GM18873 (cell line): ENCODE data around the gene PTPRN2.

ENCODE experiments used
- ATAC-seq: cut with Tn5 transposase; IDR thresholded peaks from one replicate; pipeline ENCODE4 v1.9.1; 2021; ENCODE audit warnings: mild to moderate bottlenecking, moderate library complexity, moderate number of reproducible peaks; ENCODE audit not compliant: unreplicated experiment, low FRiP score

The PTPRN2 gene

DNA sequence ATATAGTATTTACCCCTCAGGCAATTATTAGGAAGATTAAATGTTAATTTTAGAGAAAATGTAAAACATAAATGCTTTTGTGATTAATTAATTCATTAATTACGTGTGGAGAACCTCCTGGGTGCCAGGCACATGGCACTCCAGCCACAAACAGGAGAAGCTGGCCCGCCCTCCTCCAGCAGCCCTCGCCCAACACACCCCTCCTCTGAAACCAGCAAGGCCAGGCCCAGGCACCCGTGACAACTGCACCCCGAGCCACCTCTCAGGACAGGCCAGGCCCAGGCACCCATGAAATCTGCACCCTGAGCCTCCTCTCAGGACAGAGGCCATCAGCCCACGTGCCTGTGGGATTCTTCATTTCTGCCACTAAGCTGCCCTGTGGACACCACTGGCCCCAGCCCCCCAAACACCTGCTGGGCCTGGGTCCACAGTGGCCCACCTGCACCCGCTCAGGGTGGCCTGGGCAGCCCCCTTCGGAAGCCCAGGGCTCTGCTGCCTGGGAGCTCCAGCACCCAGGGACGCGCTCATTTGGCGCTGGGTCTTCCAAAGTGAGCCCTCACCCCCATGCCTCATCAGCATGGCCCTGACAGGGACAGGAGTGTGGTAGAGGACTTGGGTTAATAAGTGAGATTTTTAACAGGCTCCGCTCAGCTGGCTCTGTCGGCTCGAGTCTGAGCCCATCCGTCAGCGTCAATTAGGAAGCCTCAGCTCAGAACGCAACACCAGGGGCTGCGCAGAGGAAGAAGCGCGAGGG is 768.7 kb downstream of the PTPRN2 start:
- no peak for ATAC-seq

DNA sequence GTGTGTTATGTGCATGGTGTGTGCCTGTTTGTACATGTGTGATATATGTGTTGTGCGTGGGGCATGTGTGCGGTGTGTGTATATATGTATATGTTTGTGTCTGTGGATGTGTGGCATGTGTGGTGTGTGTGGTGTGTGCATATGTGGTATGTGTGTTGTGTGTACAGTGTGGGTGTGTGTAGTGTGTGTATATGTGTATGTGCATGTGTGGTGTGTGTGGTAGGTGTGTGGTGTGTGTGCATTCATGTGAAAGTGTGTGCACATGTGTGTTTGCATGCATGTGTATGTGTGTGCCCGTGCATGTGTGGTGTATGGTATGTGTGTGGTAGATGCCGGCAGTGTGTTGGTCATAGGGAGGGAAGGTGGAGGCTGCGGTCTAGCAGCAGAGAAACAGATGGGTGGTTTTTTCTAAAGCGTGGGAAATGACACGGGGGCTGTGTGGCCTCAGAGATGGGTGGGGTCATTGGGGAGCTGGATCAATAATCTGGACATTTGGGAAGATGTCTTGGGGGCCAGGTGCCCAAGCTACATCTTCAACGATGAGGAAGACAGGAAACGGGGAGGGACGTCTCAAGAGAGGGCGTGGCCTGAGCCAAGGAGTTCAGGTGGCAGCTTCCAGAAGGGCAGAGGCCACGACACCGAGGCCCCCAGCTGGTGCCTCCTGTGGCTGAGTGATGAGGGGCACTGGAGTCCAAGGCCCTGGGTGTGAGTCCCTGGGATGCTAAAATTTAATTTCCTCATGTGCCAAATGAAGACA is 769.5 kb downstream of the PTPRN2 start:
- no peak for ATAC-seq

DNA sequence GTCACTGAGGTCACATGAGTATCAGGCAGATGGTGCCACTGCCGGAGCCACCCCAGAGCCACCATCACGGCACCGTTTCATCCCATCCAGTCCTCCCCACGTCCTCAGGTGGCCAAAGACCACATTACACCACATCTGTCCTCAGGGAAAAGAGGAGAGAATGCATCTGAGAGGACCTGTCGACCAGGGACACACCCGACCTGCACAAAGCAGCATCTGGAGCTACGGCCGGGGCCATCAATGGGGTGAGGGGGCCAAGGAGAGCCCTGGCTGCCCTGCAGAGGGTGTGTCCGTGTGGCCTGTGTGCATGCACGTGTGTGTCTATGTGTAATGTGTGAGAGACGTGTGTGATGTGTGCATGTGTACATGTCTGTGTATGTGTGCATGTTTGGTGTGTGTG is 770.2 kb downstream of the PTPRN2 start:
- no peak for ATAC-seq

GRCh38 chr7:157816526-157817250 is 770.9 kb downstream of the PTPRN2 start:
- no peak for ATAC-seq

DNA sequence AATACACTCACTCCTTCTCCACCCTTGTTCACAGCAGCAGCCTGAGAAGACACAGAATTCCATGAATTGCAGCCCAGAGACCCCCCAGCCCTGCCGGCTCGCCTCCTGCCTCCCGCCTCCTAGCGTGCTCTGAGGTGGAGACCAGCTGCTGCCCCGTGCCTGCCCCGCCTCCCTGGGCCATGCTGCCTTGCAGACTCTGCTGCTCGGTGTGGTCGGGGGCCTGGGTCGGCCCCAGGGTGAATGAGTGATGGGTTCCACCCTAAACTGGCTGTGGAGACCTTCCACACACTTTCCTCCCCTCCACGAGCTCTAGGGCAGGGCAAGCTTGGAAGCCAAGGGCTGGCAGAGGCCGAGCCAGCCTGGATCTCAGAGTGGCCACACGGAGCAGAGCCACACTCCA is 771.5 kb downstream of the PTPRN2 start:
- no peak for ATAC-seq

- ATAC-seq, result no peak
Measured at GRCh38 chr7:157815706-157816022, 772.0 kb downstream of the PTPRN2 start.

- no peak for ATAC-seq
Measured at GRCh38 chr7:157814931-157815705, 772.5 kb downstream of the PTPRN2 start.

- ATAC-seq, result no peak
Measured at GRCh38 chr7:157813741-157814661, 773.6 kb downstream of the PTPRN2 start.

DNA sequence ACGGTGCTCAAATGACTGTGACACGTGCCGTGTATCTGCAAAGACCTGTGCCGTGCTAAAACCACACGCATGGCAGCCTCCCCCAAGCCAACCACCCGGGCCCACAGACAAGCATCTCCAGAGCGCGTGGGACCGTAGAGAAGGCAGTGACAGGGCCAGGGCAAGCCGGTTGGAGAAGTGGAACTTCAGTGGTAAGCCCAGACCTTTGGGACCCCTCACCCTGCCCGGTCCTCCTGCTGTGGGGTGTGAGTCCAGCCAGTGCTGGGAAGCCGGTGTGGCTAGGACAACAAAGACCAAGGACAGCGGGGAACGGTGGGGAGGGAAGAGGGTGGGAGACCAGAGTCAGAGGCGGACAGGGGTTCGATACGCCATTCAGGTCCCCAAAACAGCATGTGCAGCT is 774.6 kb downstream of the PTPRN2 start:
- ATAC-seq, result no peak

- no peak for ATAC-seq
Measured at GRCh38 chr7:157811946-157812345, 775.7 kb downstream of the PTPRN2 start.

DNA sequence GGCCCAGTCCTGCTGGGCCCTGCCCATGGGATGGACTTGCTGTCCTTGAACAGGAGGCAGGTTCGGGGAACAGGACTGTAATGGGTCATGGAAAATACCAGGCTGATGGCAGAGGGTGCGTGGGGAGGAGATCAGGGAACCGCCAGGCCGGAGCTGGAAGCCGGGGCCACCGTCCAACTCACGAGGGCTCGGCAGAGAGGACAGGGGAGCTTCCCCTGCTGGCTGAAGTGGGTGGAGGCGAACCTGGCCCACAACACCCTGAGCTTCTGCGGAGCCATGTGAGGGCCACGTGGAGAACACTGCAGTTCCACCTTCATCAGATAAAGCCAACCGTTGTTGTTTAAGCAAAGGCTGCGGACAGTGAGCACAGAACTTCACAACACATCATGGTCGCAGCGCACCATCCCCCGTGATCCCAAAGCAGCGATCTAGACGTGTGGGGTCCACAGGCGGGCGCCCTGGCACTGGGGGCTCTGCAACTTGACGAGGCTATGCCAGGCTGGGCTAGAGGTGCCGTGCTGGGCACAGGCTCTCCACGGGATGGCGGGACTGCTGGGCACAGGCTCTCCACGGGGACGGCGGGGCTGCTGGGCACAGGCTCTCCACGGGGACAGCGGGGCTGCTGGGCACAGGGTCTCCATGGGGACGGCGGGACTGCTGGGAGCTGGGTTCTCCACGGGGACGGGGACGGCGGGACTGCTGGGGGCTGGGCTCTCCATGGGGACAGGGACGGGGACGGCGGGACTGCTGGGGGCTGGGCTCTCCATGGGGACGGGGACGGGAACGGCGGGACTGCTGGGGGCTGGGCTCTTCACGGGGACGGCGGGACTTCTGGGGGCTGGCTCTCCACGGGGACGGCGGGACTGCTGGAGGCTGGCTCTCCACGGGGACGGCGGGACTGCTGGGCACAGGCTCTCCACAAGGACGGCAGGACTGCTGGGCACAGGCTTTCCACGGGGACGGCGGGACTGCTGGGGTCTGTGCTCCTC is 777.5 kb downstream of the PTPRN2 start:
- ATAC-seq, result no peak

GRCh38 chr7:157809154-157809862 is 778.3 kb downstream of the PTPRN2 start:
- no peak for ATAC-seq

DNA sequence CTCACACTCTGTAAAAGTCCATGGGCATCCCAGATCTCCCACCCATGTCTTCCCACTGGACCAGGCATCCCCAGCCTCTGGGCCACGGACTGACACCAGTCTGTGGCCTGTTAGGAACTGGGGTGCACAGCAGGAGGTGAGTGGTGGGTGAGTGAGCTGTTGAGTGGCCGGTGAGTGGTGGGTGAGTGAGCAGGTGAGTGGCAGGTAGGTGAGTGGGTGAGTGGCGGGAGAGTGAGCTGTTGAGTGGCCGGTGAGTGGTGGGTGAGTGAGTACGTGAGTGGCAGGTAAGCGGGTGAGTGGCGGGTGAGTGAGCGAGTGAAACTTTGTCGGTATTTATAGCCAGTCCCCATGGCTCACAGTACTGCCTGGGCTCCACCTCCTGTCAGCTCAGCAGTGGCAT is 779.6 kb downstream of the PTPRN2 start:
- no peak for ATAC-seq

DNA sequence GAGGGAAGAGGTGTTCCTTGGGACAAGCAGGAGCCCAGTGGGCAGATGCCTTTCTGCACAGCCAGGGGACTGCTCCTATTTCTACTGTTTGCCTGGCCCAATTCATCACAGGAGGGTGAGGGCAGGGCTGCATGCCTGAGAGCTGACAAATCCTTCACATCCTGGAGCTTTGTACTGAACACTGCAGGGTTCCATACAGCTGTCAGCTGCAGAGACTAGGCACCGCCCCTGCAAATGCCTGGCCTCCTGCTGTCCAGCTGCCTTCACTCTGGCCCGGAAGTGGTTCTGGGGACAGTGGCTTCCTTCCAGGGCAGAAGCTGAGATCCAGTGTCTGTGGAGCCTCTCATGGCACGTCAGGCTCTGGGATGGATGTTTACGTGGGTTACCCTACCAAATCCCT is 780.1 kb downstream of the PTPRN2 start:
- ATAC-seq, result no peak

GRCh38 chr7:157806711-157807110 is 780.9 kb downstream of the PTPRN2 start:
- no peak for ATAC-seq

GRCh38 chr7:157805713-157806112 is 781.9 kb downstream of the PTPRN2 start:
- ATAC-seq, result no peak

DNA sequence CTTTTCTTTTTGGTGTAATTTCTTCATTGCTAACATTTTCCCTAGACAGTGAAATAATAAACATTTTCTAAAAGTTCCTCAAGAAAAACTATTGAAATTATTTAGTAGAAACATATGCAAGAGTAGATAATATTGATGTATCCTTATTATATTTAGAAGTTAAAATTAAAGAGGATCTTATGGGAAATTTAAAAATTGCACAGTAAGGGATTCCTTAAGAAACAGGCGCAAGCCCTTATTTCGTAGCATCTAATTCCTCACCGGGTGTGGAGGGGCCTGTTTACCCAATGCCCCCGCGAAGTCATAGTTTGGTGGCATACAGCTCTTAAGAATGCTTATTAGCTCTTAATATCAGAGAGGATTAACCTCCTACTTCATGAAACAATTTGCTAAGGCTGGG is 783.7 kb downstream of the PTPRN2 start:
- no peak for ATAC-seq
